Measurements from ENCODE around the gene SPEM3.

GRCh38 chr17:7437950-7438614, 9.4 kb downstream of the SPEM3 start:
- TF ChIP-seq NFIC (IDR thresholded peaks at IDR 0.05) (no peak), TCF12 (IDR thresholded peaks at IDR 0.05; ENCODE audit: low read depth) (no peak), YY1 (IDR thresholded peaks at IDR 0.05; ENCODE audit: low read depth) (no peak), EP300 (IDR thresholded peaks at IDR 0.05; ENCODE audit: borderline replicate concordance) (no peak), TAF1 (IDR thresholded peaks at IDR 0.05; ENCODE audit: low read depth) (no peak), RAD21 (IDR thresholded peaks at IDR 0.05; ENCODE audit: low read depth) (no peak), CREB1 (IDR thresholded peaks at IDR 0.05; ENCODE audit: low read depth) (no peak), USF1 (IDR thresholded peaks at IDR 0.05) (no peak), REST (IDR thresholded peaks at IDR 0.05; ENCODE audit: low read depth) (no peak)
- TF ChIP-seq, protein P1, sequence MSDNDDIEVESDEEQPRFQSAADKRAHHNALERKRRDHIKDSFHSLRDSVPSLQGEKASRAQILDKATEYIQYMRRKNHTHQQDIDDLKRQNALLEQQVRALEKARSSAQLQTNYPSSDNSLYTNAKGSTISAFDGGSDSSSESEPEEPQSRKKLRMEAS (IDR thresholded peaks at IDR 0.05) = no peak
